ENCODE measurements around the gene KCTD1.

GRCh38 chr18:26436176-26437051, 111.9 kb downstream of the KCTD1 start:
- TF ChIP-seq SP1 (IDR thresholded peaks at IDR 0.05; ENCODE audit: low read depth, low read length), result no peak
- no peak for TF ChIP-seq ZNF274 (IDR thresholded peaks at IDR 0.05; ENCODE audit: borderline replicate concordance, extremely low read depth, low read length)
- TF ChIP-seq, protein P1, sequence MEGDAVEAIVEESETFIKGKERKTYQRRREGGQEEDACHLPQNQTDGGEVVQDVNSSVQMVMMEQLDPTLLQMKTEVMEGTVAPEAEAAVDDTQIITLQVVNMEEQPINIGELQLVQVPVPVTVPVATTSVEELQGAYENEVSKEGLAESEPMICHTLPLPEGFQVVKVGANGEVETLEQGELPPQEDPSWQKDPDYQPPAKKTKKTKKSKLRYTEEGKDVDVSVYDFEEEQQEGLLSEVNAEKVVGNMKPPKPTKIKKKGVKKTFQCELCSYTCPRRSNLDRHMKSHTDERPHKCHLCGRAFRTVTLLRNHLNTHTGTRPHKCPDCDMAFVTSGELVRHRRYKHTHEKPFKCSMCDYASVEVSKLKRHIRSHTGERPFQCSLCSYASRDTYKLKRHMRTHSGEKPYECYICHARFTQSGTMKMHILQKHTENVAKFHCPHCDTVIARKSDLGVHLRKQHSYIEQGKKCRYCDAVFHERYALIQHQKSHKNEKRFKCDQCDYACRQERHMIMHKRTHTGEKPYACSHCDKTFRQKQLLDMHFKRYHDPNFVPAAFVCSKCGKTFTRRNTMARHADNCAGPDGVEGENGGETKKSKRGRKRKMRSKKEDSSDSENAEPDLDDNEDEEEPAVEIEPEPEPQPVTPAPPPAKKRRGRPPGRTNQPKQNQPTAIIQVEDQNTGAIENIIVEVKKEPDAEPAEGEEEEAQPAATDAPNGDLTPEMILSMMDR (IDR thresholded peaks at IDR 0.05; ENCODE audit: control extremely low read depth in 1 of 3, insufficient read depth in 1 of 3, low read depth in 1 of 3, low read length in 3 of 3), result no peak
- TF ChIP-seq RAD21 (IDR thresholded peaks at IDR 0.05 in 1 of 2, conservative IDR thresholded peaks at IDR 0.05 in 1 of 2; ENCODE audit: low read depth in 2 of 2, low read length in 2 of 2), result no peak

All from H1 (cell line).